GM12801 (cell line): Measurements from ENCODE around the gene PASK.

Experiments
- TF ChIP-seq, protein P1 (sequence below): IDR thresholded peaks from one replicate; pipeline ENCODE4 v1.5.1; 2011; ENCODE audit warnings: control low read depth; ENCODE audit not compliant: insufficient read length; ENCODE audit errors: extremely low read depth

Gene PASK

DNA sequence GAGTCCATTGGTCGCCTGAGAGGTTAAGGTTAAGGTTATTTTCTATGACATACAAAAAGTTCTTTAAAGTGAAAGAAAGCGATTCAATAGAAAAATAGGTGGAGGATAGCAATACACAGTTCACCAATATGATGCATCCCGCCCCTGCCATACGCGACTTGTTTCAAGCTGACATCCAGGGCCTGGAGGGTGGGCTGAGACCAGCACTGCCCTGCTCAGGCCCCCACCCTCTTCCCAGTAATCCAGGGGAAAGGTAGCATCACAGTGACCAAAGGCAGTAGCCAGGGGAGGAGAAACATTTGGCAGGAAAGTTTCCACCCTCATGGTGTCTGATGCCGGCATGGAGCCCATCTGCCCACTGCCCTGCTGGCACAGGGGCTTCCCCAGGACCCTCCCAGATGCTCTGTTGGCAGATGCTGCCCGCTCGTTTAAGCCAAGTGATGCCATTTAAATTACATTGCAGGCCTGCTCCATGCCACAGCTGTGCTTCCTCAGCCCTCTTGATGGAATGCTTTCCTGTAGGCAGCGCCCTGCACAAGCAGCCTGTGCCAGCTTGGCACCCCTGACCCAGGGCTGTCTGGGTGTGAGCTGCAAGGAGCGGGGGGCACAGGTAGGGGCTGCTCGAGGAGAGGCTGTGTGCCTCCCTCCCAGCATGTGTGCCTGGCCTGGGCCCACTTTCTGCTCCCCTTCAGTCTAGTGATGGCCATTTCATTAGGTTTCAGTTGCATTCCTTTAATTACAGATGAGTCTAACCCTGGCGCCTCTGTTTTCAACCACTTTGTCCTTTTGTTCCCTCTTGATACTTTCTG lies 28.5 kb upstream of the PASK start:
- TF ChIP-seq, protein P1, sequence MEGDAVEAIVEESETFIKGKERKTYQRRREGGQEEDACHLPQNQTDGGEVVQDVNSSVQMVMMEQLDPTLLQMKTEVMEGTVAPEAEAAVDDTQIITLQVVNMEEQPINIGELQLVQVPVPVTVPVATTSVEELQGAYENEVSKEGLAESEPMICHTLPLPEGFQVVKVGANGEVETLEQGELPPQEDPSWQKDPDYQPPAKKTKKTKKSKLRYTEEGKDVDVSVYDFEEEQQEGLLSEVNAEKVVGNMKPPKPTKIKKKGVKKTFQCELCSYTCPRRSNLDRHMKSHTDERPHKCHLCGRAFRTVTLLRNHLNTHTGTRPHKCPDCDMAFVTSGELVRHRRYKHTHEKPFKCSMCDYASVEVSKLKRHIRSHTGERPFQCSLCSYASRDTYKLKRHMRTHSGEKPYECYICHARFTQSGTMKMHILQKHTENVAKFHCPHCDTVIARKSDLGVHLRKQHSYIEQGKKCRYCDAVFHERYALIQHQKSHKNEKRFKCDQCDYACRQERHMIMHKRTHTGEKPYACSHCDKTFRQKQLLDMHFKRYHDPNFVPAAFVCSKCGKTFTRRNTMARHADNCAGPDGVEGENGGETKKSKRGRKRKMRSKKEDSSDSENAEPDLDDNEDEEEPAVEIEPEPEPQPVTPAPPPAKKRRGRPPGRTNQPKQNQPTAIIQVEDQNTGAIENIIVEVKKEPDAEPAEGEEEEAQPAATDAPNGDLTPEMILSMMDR = no peak

DNA sequence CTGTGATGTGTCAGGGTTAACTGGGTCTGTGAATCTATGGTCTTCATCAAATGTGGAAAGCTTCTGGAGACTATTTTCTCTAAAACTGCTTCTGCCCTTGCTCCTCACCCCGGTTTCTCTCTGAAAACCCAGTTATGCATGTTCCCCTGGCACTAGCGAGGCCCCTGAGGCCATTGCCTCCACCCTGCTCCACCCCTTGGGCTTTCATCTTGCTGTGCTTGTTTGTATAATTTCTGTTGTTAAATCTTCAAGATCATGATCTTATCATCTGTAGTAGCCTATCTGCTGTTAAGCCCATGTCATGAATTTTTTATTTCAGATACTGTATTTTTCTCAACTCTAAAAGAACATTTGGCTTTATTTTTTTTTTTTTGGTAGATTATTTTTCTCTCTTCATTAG lies 24.3 kb upstream of the PASK start:
- TF ChIP-seq, protein P1 = no peak

DNA sequence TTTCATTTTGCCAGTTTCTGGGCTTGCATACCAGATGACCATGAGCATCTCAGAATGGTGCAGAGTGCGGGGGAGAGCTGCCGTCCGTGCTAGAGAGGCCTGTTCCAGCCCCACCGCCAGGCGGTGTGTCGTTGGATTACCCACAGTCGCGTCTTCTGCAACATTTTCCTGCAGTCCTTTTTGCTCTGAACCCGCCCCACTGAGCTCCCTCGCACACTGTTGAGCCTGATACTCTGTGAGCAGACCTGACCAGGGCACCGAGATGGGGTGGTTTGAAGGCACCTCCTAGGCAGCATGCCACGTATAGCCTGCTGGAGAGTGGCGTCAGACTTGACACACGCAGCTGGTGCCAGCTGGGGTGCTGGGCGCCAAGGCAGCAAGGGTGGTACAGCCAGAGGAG lies 19.1 kb upstream of the PASK start:
- TF ChIP-seq, protein P1 = no peak

DNA sequence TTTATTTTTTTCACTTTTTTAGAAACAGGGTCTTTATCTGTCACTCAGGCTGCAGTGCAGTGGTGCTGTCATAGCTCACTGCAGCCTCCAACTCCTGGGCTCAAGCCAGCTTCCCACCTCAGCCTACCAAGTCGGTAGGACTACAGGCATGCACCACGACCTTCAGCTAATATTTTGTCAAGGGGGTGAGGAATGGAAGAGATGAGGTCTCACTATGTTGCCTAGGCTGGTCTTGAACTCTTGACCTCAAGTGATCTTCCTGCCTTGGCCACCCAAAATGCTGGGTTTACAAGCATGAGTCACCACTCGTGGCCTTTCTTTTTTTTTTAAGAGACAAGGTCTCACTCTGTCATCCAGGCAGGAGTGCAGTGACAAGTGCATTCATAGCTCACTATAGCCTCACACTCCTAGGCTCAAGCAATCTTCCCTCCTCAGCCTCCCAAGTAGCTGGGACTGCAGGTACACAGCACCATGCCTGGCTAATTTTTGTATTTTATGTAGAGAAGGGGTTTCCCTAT lies 14.4 kb upstream of the PASK start:
- TF ChIP-seq, protein P1 = no peak

DNA sequence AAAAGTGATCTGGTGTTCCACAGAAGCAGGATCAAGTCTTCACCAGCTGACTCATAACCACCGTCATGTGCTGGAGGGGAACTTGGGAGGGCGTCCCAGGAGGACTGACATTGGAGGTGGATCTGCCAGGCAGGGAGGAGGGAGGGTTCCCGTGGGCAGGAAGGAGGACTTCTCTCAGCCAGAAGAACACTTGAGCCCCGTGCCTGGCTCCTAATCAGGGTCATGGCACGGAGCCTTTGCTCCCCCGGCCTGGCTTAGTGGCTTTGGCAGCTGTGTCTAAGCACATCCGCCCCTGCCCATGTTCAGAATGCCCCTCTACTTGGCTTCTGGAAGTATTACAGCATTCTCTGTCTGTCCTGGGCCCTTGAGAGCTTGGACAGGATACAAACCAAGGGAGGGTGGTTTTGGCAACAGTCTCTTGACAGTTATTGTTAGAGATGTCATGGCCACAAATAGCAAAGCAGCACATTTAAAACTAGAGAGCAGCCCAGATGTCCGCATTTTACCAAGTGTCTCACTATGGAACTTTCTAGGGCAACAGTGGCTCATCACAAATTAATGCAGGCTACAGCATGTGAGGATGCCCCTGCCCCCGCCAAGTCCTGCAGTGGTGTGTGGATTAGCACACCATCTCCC lies 12.5 kb upstream of the PASK start:
- TF ChIP-seq, protein P1 = no peak

DNA sequence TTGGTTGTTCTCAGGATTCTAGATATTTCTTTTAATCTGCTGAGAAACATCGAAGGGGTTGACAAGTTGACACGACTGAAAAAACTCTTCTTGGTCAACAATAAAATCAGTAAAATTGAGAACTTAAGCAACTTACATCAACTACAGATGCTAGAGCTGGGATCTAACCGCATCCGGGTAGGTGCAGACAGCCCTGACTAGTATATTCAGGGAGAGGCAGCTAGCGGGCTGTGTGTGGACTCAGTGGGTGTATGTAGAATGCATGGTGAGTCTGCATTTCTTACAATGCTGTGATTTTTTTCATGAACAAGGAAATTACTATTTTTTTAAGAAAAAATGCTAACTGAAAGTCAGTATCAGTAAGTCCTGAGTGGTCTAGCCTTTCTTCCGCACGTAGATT lies 11.0 kb upstream of the PASK start:
- TF ChIP-seq, protein P1 = no peak

DNA sequence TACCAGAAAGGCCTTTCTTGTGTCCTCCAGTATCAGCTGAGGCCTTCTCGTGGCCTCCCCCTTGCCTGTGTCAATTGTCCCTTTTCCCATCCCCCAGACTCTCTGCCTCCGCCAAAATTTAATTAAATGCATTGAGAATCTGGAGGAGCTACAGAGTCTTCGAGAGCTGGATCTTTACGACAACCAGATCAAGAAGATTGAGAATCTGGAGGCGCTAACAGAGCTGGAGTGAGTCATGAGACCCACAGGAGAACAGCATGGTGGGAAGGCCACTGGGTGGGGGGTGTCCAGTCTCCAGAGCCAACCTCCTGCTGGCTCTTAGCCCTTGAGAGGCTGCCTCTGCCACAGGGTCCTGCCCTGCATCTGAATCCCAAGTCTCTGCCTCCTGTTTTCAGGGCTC lies 9.8 kb upstream of the PASK start:
- TF ChIP-seq, protein P1 = no peak
